Activated CD8-positive, alpha-beta T cell treated with anti-CD3 and anti-CD28 coated beads for 36 hours (primary cell): ENCODE results near the gene MISFA. TPM values are rescaled to one million over a fixed set of nuclear protein-coding genes. Genes with fewer than 3 reads are reported as not detected.

Source experiments
- ATAC-seq: fragments of 200-7000 bp; cut with Tn5 transposase; one replicate; pipeline ENCODE4 v1.10.0; 2021; ENCODE audit warnings: mild to moderate bottlenecking, moderate library complexity
- CTCF ChIA-PET: fragments of 350-600 bp; sonication (Branson Sonifier 250); formaldehyde crosslinking; loops from one replicate; lab custom pipeline; 2021; ENCODE audit warnings: antibody characterized with exemption; lab: Charles Lee
- POLR2A ChIA-PET: fragments of 350-600 bp; sonication (Branson Sonifier 250); formaldehyde crosslinking; loops from one replicate; lab custom pipeline; 2021; ENCODE audit warnings: antibody characterized with exemption; lab: Charles Lee
- DNase-seq: peaks from one replicate; pipeline ENCODE4 v3.0.0-alpha.2; 2020
- H3K27ac Mint-ChIP-seq: one replicate; pipeline ENCODE4 v1.8.0; 2021; ENCODE audit warnings: mild to moderate bottlenecking, mixed read lengths
- H3K27me3 Mint-ChIP-seq: one replicate; pipeline ENCODE4 v1.8.0; 2021; ENCODE audit warnings: mixed read lengths
- H3K36me3 Mint-ChIP-seq: one replicate; pipeline ENCODE4 v1.8.0; 2021; ENCODE audit warnings: low read depth, mixed read lengths
- H3K4me1 Mint-ChIP-seq: one replicate; pipeline ENCODE4 v1.8.0; 2021; ENCODE audit warnings: low read depth, mixed read lengths
- H3K4me3 Mint-ChIP-seq: one replicate; pipeline ENCODE4 v1.8.0; 2021; ENCODE audit warnings: mild to moderate bottlenecking, moderate library complexity, mixed read lengths
- H3K9me3 Mint-ChIP-seq: one replicate; pipeline ENCODE4 v1.8.0; 2021; ENCODE audit warnings: mixed read lengths
- CTCF ChIP-seq: fragments of 200-600 bp; IDR thresholded peaks from one replicate; pipeline ENCODE4 v1.8.0; 2022; ENCODE audit warnings: antibody characterized with exemption, mild to moderate bottlenecking
- intact Hi-C: fragments of 100-400 bp; cut with micrococcal nuclease; formaldehyde crosslinking; loops from one replicate; pipeline ENCODE4 v1.10.0; 2022
- total RNA-seq, 2 experiments: library from RNA; stranded (reverse); gene quantifications; one replicate each; pipeline ENCODE4 v1.2.3, GENCODE V29; 2021

Gene MISFA
- total RNA-seq, 2 experiments from 2014 or later = 0.67 to 1.1 TPM

- CTCF ChIA-PET = interaction anchor here (0.8 to 2.2 kb wide), 9 partner anchors 14 to 372 kb away, joined by 3 to 11 read pairs (median 4); partner anchors contain the start of gene SPTY2D1
- DNase-seq = no peak
- no peak for TF ChIP-seq CTCF
- peak overlapping the region; percentile 60 for H3K27ac Mint-ChIP-seq
- H3K4me3 Mint-ChIP-seq = no peak overlapping the region
- peaks cover 25% of the 10 kb centered on the region for H3K36me3 Mint-ChIP-seq
- POLR2A ChIA-PET = interaction anchor here (1.3 to 4.1 kb wide), 5 partner anchors 14 to 106 kb away, joined by 3 to 19 read pairs (median 6); partner anchors contain the start of genes SPTY2D1 and UEVLD
- H3K4me1 Mint-ChIP-seq = peaks cover 44% of the 10 kb centered on the region
- H3K9me3 Mint-ChIP-seq = no peaks in the 10 kb centered on the region
- peak; percentile 77 for ATAC-seq
- no peaks in the 10 kb centered on the region for H3K27me3 Mint-ChIP-seq
- intact Hi-C loops = loop anchor here (1.0 kb wide), 1 partner anchor 17 kb away; no protein-coding TSS in a partner anchor
Measured at GRCh38 chr11:18615628-18616392, 16.2 kb downstream of the MISFA start.

- ChIA-PET CTCF (interaction anchor here (0.7 to 2.8 kb wide), 8 partner anchors 11 to 374 kb away, joined by 3 to 7 read pairs (median 4); no protein-coding TSS in a partner anchor), POLR2A (interaction anchor here (0.8 to 2.8 kb wide), 5 partner anchors 12 to 919 kb away, joined by 3 to 16 read pairs (median 6); partner anchors contain the start of genes SPTY2D1, TSG101 and UEVLD)
- intact Hi-C loops = loop anchor here (2.0 kb wide), 1 partner anchor 29 kb away; the partner anchor contains the start of gene UEVLD
Measured at GRCh38 chr11:18617688-18618341, 18.2 kb downstream of the MISFA start.

GRCh38 chr11:18618342-18619025 lies 18.9 kb downstream of the MISFA start:
- Mint-ChIP-seq H3K4me1 (peaks cover 53% of the 10 kb centered on the region), H3K27ac (peak overlapping the region; percentile 47), H3K4me3 (peak overlapping the region; percentile 33), H3K9me3 (no peaks in the 10 kb centered on the region), H3K36me3 (peaks cover 20% of the 10 kb centered on the region), H3K27me3 (no peaks in the 10 kb centered on the region)
- ChIA-PET POLR2A (interaction anchor here (0.8 to 3.5 kb wide), 6 partner anchors 11 to 918 kb away, joined by 3 to 19 read pairs (median 6); partner anchors contain the start of genes SPTY2D1 and TSG101), CTCF (interaction anchor here (0.7 to 2.8 kb wide), 8 partner anchors 10 to 1389 kb away, joined by 3 to 7 read pairs (median 4); no protein-coding TSS in a partner anchor)
- DNase-seq (no peak), ATAC-seq (no peak)
- intact Hi-C loops = loop anchor here (2.0 kb wide), 1 partner anchor 30 kb away; the partner anchor contains the start of gene UEVLD
- TF ChIP-seq CTCF = no peak

More at GRCh38 chr11:18617688-18618341, 18.2 kb downstream of the MISFA start:
- Mint-ChIP-seq H3K36me3 (peaks cover 20% of the 10 kb centered on the region), H3K4me1 (peaks cover 53% of the 10 kb centered on the region), H3K27me3 (no peaks in the 10 kb centered on the region), H3K27ac (peak overlapping the region; percentile 47), H3K9me3 (no peaks in the 10 kb centered on the region), H3K4me3 (peak overlapping the region; percentile 33)
- DNase-seq (peak; percentile 63), ATAC-seq (peak; percentile 72)
- no peak for TF ChIP-seq CTCF

GRCh38 chr11:18623707-18624106 lies 24.1 kb downstream of the MISFA start:
- H3K4me3 Mint-ChIP-seq = no peak overlapping the region
- no peak for TF ChIP-seq CTCF
- no peak for ATAC-seq
- intact Hi-C loops = no loop called here
- ChIA-PET POLR2A (interaction anchor here (1.0 to 1.6 kb wide), 2 partner anchors 10 to 21 kb away, joined by 3 to 6 read pairs; partner anchors contain the start of gene SPTY2D1), CTCF (interaction anchor here (1.3 to 1.8 kb wide), 3 partner anchors 9 to 98 kb away, joined by 3 to 8 read pairs (median 3); no protein-coding TSS in a partner anchor)
- H3K27ac Mint-ChIP-seq = no peak overlapping the region
- no peaks in the 10 kb centered on the region for H3K27me3 Mint-ChIP-seq
- DNase-seq = no peak
- H3K36me3 Mint-ChIP-seq = peaks cover 11% of the 10 kb centered on the region
- H3K4me1 Mint-ChIP-seq = peaks cover 34% of the 10 kb centered on the region
- peaks cover 6% of the 10 kb centered on the region for H3K9me3 Mint-ChIP-seq
